GM21825 (cell line): Measurements from ENCODE around the gene BOC.

Source experiments
- ATAC-seq: cut with Tn5 transposase; IDR thresholded peaks from one replicate; pipeline ENCODE4 v1.9.1; 2021; ENCODE audit warnings: mild to moderate bottlenecking, moderate library complexity; ENCODE audit not compliant: unreplicated experiment

BOC gene

GRCh38 chr3:113265231-113265630, 53.9 kb downstream of the BOC start:
- no peak for ATAC-seq

- no peak for ATAC-seq
These were observed 55.4 kb downstream of the BOC start for GRCh38 chr3:113266738-113267137.

DNA sequence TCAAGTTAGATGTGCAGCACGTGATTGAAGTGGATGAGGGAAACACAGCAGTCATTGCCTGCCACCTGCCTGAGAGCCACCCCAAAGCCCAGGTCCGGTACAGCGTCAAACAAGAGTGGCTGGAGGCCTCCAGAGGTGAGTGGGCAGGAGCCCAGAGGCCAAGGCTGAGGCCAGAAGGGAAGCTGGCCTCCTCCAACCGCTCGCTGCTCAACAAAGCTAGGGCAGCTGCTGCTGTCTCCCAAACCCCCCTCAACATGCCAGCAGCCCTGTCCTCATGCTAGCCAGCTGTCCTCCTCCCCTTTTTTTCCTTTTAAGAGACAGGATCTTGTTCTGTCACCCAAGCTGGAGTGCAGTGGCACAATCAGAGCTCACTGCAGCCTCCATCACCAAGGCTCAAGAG, 57.0 kb downstream of the BOC start:
- ATAC-seq, result no peak

GRCh38 chr3:113268942-113269341, 57.6 kb downstream of the BOC start:
- no peak for ATAC-seq

- no peak for ATAC-seq
These were observed 58.3 kb downstream of the BOC start for GRCh38 chr3:113269661-113270060.

GRCh38 chr3:113270068-113270467, 58.7 kb downstream of the BOC start:
- no peak for ATAC-seq

DNA sequence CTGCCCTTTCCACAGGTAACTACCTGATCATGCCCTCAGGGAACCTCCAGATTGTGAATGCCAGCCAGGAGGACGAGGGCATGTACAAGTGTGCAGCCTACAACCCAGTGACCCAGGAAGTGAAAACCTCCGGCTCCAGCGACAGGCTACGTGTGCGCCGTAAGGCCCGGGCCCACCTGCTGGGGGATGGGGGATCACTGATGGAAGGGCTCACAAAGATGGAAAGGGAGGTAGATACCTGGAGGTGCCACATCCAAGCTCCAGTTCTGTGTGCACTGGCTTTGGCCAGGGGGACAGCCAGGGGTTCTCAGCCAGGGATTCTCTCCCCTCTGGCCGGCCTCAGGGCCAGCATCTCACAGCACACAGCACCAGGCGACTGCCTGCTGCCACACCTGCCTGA, 59.4 kb downstream of the BOC start:
- ATAC-seq, result no peak

DNA sequence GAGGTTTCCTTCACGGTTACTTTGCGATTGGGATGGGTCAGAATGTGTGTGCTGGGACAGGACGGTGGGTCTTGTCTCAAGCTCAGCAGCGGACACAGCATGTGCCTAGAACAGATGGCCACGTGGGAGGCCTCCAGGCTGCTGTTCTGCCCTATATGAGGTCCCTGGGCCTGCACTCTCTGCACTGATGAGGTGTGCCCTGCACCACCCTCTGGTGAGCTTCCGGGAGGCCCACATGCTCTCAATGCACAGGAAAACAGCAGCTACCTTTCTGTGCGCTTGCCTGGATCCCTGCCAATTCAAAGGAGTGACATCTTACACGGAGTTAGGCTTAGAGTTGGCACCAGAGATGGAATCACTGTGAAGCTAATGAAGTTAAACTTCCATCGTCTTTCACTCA, 59.8 kb downstream of the BOC start:
- no peak for ATAC-seq

- ATAC-seq, result no peak
These were observed 60.4 kb downstream of the BOC start for GRCh38 chr3:113271594-113272384.

- no peak for ATAC-seq
These were observed 61.0 kb downstream of the BOC start for GRCh38 chr3:113272385-113272779.

- ATAC-seq, result no peak
These were observed 61.7 kb downstream of the BOC start for GRCh38 chr3:113273011-113273410.

DNA sequence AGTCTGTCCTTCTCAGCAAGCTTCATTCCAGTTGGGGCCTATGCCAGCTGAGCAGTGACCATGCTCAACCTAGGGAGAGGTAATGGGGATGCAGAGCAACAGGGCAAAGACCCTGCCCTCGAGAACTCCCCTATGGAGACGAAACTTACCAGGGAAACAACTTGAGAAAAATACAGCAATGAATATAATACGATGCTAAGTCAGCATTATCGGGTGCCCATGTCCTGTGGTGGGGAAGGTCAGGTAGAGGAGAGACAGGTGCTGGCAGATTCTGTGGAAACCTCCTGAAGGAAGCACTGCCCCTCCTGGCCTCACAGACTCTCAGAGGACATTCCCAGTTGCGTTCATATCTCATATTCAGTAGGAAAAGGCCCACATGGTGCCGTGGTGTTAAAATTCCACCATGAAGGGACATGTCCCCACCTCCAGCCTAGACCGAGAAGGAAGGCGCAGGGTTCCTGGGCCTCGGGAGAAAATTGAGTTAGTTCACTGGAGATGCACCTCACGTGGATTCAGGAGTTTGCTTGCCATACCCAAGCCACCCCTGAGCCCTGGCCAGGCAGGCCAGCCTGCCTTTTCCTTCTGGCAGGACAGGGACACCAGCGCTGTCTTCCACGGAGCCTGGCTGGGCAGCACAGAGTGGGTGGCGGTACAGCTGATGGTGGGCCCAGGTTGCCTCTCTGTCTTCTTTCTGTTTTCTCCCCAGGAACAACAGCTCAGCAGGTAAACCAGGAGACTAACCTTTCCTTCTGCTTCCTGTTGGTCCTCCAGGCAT, 62.4 kb downstream of the BOC start:
- no peak for ATAC-seq

GRCh38 chr3:113274425-113275257, 63.3 kb downstream of the BOC start:
- ATAC-seq, result no peak

GRCh38 chr3:113275258-113275556, 63.9 kb downstream of the BOC start:
- ATAC-seq, result no peak

DNA sequence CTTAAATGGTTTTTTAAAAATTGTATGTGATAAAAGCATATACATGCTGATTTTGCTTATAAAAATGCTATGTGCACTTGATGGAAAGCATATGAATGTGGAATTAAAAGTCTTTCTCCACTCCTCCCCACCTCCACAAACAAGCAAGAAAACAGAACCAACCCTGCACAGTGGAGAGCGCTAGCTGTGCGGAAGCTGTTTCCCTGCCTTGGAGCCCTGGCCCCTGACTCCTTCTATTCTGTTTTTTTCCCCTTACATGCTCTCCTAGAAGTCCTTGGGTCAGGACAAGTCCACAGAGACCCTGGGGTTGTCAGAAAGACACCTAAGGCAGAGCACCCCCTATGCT, 64.2 kb downstream of the BOC start:
- ATAC-seq, result no peak

DNA sequence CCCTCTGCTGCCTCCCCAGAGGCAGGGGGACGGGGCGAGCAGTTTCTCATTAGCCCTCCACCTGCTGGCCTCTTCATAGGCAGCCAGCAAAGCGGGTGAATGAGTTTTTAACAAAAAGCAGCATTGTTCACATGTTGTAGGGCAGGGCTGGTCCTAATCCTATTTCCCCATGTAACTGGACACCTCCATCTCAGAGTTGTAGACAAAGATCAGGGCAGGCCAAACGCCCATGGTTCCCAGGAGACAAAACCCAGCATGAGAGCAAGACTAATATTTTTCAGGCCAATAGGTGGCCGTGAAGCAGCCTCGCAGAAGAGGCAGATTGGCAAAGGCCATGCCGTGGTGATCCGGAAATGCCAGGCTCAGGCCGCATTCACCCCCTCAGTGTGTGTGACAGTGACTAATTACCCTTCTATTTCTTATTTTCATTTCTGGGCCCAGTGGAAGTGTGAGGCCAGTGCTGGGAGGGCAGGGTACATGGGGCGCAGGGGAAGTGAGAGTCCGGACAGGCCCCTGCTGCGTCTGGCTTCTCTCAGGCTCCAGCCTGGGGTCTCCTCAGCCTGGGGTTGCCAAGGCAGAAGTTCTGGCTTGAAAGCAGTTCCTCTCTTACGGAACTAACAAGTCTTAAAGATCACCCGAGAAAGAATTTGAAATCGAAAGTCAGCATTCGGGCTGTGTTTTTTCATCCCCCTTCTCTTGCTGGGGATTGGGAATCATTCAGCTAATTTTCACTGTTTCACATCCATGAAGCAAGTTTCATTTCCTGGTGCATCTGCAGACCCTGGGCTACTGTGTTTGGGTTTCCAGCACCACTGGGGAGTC, 64.8 kb downstream of the BOC start:
- peak; percentile 73 for ATAC-seq

- ATAC-seq, result no peak
These were observed 65.4 kb downstream of the BOC start for GRCh38 chr3:113276751-113277080.

- ATAC-seq, result peak; percentile 38
These were observed 66.1 kb downstream of the BOC start for GRCh38 chr3:113277414-113277813.

DNA sequence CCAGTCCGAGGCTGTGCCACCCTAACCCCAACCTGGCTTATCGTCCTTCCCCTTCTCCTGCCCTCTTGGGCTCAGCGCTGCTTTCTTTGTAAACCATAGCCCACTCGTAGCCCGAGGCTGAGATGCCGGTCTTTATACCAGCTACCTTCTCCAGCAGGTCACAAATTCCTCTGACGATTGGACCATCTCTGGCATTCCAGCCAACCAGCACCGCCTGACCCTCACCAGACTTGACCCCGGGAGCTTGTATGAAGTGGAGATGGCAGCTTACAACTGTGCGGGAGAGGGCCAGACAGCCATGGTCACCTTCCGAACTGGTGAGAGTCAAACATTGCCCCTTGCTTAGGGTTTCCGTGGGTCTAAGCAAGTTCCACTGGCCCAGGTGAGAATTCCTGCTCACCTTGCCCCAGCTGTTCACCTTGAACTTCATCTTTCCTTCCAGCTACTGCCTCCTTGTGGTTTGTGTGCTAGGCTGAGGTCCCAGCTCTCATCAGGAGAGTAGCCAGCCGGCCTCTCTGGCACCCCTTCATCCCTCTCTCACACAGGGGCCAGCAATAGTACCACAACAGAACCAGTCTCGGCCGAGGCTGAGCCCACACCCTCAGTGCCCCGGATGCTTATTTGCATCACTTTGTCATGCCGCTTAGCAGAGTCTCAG, 66.7 kb downstream of the BOC start:
- ATAC-seq, result no peak

- no peak for ATAC-seq
These were observed 67.2 kb downstream of the BOC start for GRCh38 chr3:113278599-113278955.

DNA sequence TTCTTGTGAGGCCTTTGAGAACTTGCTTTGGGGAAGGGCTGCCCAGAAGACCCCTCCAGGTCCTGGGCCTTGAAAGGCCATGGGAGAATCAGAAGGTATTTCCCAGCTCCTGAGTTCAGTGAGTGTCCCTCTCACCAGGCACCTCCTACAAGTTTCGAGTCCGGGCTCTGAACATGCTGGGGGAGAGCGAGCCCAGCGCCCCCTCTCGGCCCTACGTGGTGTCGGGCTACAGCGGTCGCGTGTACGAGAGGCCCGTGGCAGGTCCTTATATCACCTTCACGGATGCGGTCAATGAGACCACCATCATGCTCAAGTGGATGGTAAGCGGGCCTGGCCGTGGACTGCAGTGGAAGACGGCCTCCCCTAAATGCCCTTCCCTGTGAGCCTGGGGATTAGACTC, 68.3 kb downstream of the BOC start:
- ATAC-seq, result no peak
